HL-60 (cell line): Measurements from ENCODE around the gene TENM4.

ENCODE experiments used
- DNase-seq, 2 experiments: peaks; one replicate each; pipeline ENCODE4 v3.0.0-alpha.2; 2010 to 2020; ENCODE audit warnings: low read depth in 1 of 2, low spot score in 1 of 2
- H3K27ac ChIP-seq: fragments of 250-450 bp; sonication (Bioruptor Pico); replicated peaks from 2 replicates; pipeline ENCODE4 v1.5.1; 2020; ENCODE audit warnings: mild to moderate bottlenecking, moderate library complexity
- H3K27me3 ChIP-seq: fragments of 250-450 bp; sonication (Bioruptor Pico); 2 replicates; pipeline ENCODE4 v1.5.1; 2021; ENCODE audit warnings: mild to moderate bottlenecking, moderate library complexity; ENCODE audit not compliant: insufficient read depth, poor library complexity, severe bottlenecking
- H3K4me3 ChIP-seq: replicated peaks from 2 replicates; pipeline ENCODE4 v1.5.1; 2011; ENCODE audit warnings: mild to moderate bottlenecking, control low read depth, low read length; ENCODE audit not compliant: insufficient read depth
- GABPA ChIP-seq: IDR thresholded peaks from 2 replicates; pipeline ENCODE4 v1.6.1; 2012; ENCODE audit warnings: low read depth
- POLR2AphosphoS5 ChIP-seq: IDR thresholded peaks from 2 replicates; pipeline ENCODE4 v1.6.1; 2012; ENCODE audit warnings: low read depth
- SPI1 ChIP-seq: IDR thresholded peaks from 2 replicates; pipeline ENCODE4 v1.6.1; 2012; ENCODE audit warnings: low read depth, mild to moderate bottlenecking, borderline replicate concordance
- TF ChIP-seq, protein P1 (sequence below): IDR thresholded peaks from one replicate; pipeline ENCODE4 v1.5.1; 2011; ENCODE audit warnings: low read length, control low read depth, inconsistent platforms; ENCODE audit not compliant: insufficient read depth
- TF ChIP-seq, protein P2 (sequence below): IDR thresholded peaks from 2 replicates; pipeline ENCODE4 v1.6.1; 2012; ENCODE audit warnings: low read depth; ENCODE audit not compliant: insufficient replicate concordance

The TENM4 gene

DNA sequence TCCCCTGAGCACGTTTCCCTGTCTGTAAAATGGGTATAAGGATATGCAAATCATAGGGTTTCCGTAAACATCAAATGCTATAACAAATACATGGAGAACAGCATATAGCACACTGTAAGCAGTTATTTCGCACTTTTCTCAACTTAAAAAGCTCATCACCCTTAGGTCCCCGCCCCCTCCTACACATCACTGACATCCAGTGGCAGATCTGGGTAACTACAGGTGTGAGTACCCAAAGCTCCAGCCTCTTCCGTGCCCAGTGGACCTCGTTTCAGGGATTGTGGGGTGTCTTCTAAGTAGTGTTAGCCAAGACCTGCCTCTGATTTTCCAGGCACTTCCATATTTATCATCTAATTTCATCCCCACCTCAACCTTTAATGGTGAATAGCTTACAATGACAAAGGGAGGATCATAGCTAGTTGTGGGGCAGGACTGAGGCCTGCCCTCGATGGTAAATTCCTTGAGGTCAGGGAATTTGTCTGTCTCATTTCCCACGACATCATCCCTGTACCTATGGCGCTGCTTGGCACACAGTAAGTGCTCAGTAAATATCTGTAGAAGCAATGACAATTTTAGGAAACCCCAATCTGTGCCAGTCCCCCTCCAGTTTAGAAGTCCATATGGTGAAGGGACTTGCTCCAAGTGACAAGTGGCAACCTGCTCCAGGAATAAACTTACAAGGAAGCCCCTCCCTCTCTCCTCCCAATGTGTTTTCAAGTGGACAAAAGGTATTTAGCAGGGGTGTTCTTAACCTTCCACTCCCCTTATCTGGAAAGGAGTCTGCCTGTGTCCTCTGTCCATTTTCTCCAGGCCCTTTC, 340.5 kb downstream of the TENM4 start:
- Histone ChIP-seq H3K27me3 (no peaks in the 10 kb centered on the region), H3K27ac (no peak overlapping the region), H3K4me3 (no peak overlapping the region)
- DNase-seq = peak; percentile 25 to 33
- TF ChIP-seq, protein P1, sequence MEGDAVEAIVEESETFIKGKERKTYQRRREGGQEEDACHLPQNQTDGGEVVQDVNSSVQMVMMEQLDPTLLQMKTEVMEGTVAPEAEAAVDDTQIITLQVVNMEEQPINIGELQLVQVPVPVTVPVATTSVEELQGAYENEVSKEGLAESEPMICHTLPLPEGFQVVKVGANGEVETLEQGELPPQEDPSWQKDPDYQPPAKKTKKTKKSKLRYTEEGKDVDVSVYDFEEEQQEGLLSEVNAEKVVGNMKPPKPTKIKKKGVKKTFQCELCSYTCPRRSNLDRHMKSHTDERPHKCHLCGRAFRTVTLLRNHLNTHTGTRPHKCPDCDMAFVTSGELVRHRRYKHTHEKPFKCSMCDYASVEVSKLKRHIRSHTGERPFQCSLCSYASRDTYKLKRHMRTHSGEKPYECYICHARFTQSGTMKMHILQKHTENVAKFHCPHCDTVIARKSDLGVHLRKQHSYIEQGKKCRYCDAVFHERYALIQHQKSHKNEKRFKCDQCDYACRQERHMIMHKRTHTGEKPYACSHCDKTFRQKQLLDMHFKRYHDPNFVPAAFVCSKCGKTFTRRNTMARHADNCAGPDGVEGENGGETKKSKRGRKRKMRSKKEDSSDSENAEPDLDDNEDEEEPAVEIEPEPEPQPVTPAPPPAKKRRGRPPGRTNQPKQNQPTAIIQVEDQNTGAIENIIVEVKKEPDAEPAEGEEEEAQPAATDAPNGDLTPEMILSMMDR = peak; percentile 41
- no peak for TF ChIP-seq SPI1

DNA sequence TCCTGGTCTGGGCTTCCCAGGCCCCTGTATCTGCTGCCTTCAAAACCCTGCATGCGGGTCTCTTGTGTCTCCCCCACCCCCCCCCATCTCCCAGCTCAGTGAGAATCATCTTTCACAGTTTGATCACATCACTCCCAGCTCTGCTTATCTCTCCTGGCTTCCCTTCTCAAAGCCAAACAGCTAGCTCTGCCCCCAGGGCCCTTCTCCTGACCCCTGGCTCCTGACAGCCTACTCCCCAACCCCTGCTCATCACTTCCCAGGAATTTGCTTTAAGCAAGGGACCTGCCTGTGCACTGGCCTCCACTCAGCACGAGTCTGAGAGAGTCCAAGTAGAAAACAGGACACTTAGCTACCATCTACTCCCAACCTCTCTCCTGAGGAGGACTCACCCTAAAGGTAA, 342.7 kb downstream of the TENM4 start:
- no peak for DNase-seq
- H3K27ac ChIP-seq = no peak overlapping the region
- no peaks in the 10 kb centered on the region for H3K27me3 ChIP-seq
- no peak for TF ChIP-seq POLR2AphosphoS5
- TF ChIP-seq SPI1 = no peak
- TF ChIP-seq, protein P2, sequence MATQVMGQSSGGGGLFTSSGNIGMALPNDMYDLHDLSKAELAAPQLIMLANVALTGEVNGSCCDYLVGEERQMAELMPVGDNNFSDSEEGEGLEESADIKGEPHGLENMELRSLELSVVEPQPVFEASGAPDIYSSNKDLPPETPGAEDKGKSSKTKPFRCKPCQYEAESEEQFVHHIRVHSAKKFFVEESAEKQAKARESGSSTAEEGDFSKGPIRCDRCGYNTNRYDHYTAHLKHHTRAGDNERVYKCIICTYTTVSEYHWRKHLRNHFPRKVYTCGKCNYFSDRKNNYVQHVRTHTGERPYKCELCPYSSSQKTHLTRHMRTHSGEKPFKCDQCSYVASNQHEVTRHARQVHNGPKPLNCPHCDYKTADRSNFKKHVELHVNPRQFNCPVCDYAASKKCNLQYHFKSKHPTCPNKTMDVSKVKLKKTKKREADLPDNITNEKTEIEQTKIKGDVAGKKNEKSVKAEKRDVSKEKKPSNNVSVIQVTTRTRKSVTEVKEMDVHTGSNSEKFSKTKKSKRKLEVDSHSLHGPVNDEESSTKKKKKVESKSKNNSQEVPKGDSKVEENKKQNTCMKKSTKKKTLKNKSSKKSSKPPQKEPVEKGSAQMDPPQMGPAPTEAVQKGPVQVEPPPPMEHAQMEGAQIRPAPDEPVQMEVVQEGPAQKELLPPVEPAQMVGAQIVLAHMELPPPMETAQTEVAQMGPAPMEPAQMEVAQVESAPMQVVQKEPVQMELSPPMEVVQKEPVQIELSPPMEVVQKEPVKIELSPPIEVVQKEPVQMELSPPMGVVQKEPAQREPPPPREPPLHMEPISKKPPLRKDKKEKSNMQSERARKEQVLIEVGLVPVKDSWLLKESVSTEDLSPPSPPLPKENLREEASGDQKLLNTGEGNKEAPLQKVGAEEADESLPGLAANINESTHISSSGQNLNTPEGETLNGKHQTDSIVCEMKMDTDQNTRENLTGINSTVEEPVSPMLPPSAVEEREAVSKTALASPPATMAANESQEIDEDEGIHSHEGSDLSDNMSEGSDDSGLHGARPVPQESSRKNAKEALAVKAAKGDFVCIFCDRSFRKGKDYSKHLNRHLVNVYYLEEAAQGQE = no peak
- TF ChIP-seq GABPA = no peak
- TF ChIP-seq, protein P1 = no peak
- H3K4me3 ChIP-seq = no peak overlapping the region

DNA sequence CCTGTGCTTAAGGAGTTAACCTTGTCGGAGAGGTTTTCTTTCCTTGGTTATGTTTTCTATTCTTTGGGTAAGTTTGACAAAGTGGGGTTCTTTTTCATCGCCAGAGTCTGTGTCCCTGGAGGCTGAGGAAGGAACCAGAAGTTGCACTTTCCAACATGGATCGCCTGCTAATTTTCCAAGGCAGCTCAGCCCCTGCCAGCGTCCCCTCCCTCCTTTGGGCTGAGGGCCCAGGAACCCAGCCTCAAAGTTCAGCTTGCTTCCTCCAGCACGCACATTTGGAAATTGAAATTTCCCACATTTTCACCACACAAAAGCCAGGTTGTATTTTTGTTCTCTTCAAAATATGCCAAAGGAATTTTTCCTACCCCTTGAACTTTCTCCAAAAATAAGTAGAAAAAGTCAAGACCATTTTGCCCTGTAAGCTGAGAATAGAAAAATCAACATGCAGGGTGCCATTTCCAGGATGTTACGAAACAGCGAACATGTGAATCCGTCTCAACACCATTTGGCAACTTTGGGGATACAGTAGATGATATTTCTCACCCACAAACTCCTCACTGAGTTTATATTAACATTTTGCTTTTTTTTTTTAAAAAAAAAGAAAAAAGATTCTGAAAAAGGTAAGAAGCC, 343.5 kb downstream of the TENM4 start:
- Histone ChIP-seq H3K27ac (no peak overlapping the region), H3K27me3 (no peaks in the 10 kb centered on the region), H3K4me3 (no peak overlapping the region)
- TF ChIP-seq, protein P2 = no peak
- DNase-seq = no peak

DNA sequence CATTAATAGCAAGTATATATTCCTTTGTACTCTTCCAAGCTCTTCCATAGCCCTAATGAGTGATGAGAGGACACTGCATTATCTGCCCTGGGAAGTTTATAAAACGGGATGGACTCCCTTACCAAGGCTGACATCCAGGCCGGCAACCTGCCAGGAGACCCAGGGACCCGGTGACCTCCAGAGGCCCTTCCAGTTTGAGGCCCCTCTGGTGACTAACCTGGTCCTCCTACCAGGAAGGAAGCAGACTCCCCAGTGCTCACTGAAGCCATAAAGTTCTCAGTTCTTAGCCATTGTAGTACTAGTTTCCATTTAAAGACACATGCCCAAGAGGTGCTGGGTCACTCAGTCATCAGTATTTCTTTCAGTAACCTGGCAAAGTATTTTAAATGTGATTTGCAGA, 345.4 kb downstream of the TENM4 start:
- H3K27ac ChIP-seq = no peak overlapping the region
- no peak for DNase-seq
- no peaks in the 10 kb centered on the region for H3K27me3 ChIP-seq
- H3K4me3 ChIP-seq = no peak overlapping the region
- TF ChIP-seq, protein P2 = no peak
- no peak for TF ChIP-seq GABPA
- TF ChIP-seq, protein P1 = no peak
- no peak for TF ChIP-seq SPI1
- no peak for TF ChIP-seq POLR2AphosphoS5
